ENCODE data around the gene CEP164. TPM values are rescaled to one million over a fixed set of nuclear protein-coding genes. Genes with fewer than 3 reads are reported as not detected.
A peak's percentile ranks its signal among the peaks of the same experiment; 100 is the strongest.
"Not testable (repeated sequence)": the region's sequence is repeated elsewhere in the genome, so short reads cannot be mapped to it uniquely, and the experiment has no call there.

The CEP164 gene
- total RNA-seq, 2 donors from 2014 or later: 28.6 to 31.0 TPM

GRCh38 chr11:117387992-117388755 is 60.5 kb downstream of the CEP164 start:
- Mint-ChIP-seq H3K27me3 (no peaks in the 10 kb centered on the region), H3K27ac (peak overlapping the region; percentile 43), H3K9me3 (no peaks in the 10 kb centered on the region), H3K4me1 (no peaks in the 10 kb centered on the region), H3K36me3 (ENCODE audit: low read depth) (peaks cover 66% of the 10 kb centered on the region), H3K4me3 (no peak overlapping the region)
- ATAC-seq (replicated peaks): no peak

DNA sequence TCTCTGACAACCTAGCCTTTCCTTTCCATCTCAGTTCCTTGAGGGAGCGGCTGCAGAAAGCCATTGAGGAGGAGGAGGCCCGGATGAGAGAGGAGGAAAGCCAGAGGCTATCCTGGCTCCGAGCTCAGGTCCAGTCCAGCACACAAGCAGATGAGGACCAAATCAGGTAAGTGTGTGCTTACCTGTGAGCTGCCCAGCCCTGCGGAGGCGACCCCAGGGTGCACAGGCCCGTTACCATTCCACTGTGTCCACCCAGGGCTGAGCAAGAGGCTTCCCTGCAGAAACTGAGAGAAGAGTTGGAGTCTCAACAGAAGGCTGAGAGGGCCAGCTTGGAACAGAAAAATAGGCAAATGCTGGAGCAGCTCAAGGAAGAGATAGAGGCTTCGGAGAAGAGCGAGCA is 63.1 kb downstream of the CEP164 start:
- Mint-ChIP-seq H3K36me3 (ENCODE audit: low read depth) (peaks cover 78% of the 10 kb centered on the region), H3K9me3 (no peaks in the 10 kb centered on the region), H3K27me3 (no peaks in the 10 kb centered on the region), H3K4me1 (no peaks in the 10 kb centered on the region), H3K27ac (no peak overlapping the region), H3K4me3 (no peak overlapping the region)
- no peak for ATAC-seq (replicated peaks)

- Mint-ChIP-seq H3K27ac (no peak overlapping the region), H3K4me1 (no peaks in the 10 kb centered on the region), H3K36me3 (ENCODE audit: low read depth) (peaks cover 78% of the 10 kb centered on the region), H3K4me3 (no peak overlapping the region), H3K9me3 (no peaks in the 10 kb centered on the region), H3K27me3 (no peaks in the 10 kb centered on the region)
- no peak for ATAC-seq (replicated peaks)
These were observed 63.5 kb downstream of the CEP164 start for GRCh38 chr11:117391181-117391580.

DNA sequence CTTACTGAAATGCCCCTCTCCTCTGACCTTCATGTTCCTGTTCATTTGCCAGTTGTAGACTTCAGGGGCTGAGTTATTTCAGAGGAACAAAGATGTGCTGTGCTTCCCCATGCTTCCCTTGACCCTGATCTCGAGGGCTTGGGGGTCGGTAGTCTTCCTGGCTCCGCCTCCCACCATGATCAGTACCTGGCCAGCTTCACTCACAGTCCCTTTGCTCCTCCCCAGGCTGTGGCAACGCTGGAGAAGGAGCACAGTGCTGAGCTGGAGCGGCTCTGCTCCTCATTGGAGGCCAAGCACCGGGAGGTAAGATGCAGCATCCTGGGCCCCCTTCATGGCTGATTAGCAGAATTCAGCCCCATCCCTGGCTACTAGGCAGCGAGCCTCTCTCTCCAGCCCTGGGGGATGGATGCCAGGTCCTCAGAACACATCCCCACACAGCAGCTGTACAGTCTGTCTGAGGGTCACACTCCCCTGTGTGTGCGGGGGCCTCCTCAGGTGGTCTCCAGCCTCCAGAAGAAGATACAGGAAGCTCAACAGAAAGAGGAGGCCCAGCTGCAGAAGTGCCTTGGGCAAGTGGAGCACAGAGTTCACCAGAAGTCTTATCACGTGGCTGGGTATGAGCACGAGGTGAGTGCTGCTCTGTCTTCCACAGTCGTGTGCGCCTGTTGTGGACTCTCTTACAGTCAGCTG is 64.5 kb downstream of the CEP164 start:
- H3K4me1 Mint-ChIP-seq: no peaks in the 10 kb centered on the region
- no peaks in the 10 kb centered on the region for H3K9me3 Mint-ChIP-seq
- ATAC-seq (replicated peaks): no peak
- no peak overlapping the region for H3K27ac Mint-ChIP-seq
- H3K27me3 Mint-ChIP-seq: no peaks in the 10 kb centered on the region
- peaks cover 84% of the 10 kb centered on the region for H3K36me3 Mint-ChIP-seq (ENCODE audit: low read depth)
- H3K4me3 Mint-ChIP-seq: no peak overlapping the region

GRCh38 chr11:117392979-117393378 is 65.3 kb downstream of the CEP164 start:
- Mint-ChIP-seq H3K36me3 (ENCODE audit: low read depth) (peaks cover 91% of the 10 kb centered on the region), H3K4me1 (no peaks in the 10 kb centered on the region), H3K27ac (no peak overlapping the region), H3K4me3 (no peak overlapping the region), H3K27me3 (no peaks in the 10 kb centered on the region), H3K9me3 (no peaks in the 10 kb centered on the region)
- ATAC-seq (replicated peaks): no peak

- H3K4me3 Mint-ChIP-seq: no peak overlapping the region
- H3K27me3 Mint-ChIP-seq: no peaks in the 10 kb centered on the region
- no peaks in the 10 kb centered on the region for H3K9me3 Mint-ChIP-seq
- H3K36me3 Mint-ChIP-seq (ENCODE audit: low read depth): peaks cover 92% of the 10 kb centered on the region
- no peaks in the 10 kb centered on the region for H3K4me1 Mint-ChIP-seq
- no peak overlapping the region for H3K27ac Mint-ChIP-seq
- no peak for ATAC-seq (replicated peaks)
These were observed 66.7 kb downstream of the CEP164 start for GRCh38 chr11:117394221-117394925.

GRCh38 chr11:117395476-117395875 is 67.8 kb downstream of the CEP164 start:
- Mint-ChIP-seq H3K4me1 (no peaks in the 10 kb centered on the region), H3K9me3 (no peaks in the 10 kb centered on the region), H3K36me3 (ENCODE audit: low read depth) (peaks cover 85% of the 10 kb centered on the region), H3K4me3 (no peak overlapping the region), H3K27ac (no peak overlapping the region), H3K27me3 (no peaks in the 10 kb centered on the region)
- ATAC-seq (replicated peaks): no peak

GRCh38 chr11:117396970-117397369 is 69.3 kb downstream of the CEP164 start:
- Mint-ChIP-seq H3K27me3 (no peaks in the 10 kb centered on the region), H3K4me3 (no peak overlapping the region), H3K4me1 (no peaks in the 10 kb centered on the region), H3K27ac (no peak overlapping the region), H3K9me3 (no peaks in the 10 kb centered on the region), H3K36me3 (ENCODE audit: low read depth) (peaks cover 84% of the 10 kb centered on the region)
- no peak for ATAC-seq (replicated peaks)

DNA sequence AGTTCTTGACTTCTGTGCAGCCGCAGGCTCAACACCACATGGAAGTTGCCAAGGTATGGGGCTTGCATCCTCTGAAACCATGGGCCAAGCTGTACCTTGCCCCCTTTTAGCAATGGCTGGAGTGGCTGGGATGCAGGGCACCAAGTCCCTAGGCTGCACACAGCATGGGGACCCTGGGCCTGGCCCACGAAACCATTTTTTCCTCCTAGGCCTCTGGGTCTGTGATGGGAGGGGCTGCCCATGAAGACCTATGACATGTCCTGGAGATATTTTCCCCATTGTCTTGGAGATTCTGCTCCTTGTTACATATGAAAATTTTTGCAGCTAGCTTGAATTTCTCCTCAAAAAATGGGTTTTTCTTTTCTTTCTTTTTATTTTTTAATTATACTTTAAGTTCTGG is 71.0 kb downstream of the CEP164 start:
- H3K36me3 Mint-ChIP-seq (ENCODE audit: low read depth): peaks cover 86% of the 10 kb centered on the region
- H3K9me3 Mint-ChIP-seq: not testable (repeated sequence)

GRCh38 chr11:117399100-117399840 is 71.6 kb downstream of the CEP164 start:
- not testable (repeated sequence) for H3K27me3 Mint-ChIP-seq; H3K4me3 Mint-ChIP-seq; ATAC-seq (replicated peaks); H3K27ac Mint-ChIP-seq; H3K9me3 Mint-ChIP-seq; H3K4me1 Mint-ChIP-seq
- peaks cover 86% of the 10 kb centered on the region for H3K36me3 Mint-ChIP-seq (ENCODE audit: low read depth)

More for the DNA sequence above, 71.0 kb downstream of the CEP164 start:
- not testable (repeated sequence) for H3K27me3 Mint-ChIP-seq; H3K4me1 Mint-ChIP-seq; H3K27ac Mint-ChIP-seq; ATAC-seq (replicated peaks); H3K4me3 Mint-ChIP-seq

DNA sequence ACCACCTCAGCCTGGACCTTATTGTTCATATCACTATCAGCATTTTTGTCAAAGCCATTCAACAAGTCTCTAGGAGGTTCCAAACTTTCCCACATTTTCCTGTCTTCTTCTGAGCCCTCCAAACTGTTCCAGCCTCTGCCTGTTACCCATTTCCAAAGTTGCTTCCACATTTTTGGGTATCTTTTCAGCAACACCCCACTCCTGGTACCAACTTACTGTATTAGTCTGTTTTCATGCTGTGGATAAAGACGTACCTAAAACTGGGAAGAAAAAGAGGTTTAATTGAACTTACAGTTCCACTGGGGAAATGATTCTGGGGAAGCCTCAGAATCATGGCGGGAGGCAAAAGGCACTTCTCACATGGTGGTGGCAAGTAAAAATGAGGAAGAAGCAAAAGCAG is 78.2 kb downstream of the CEP164 start:
- ATAC-seq (replicated peaks); H3K9me3 Mint-ChIP-seq; H3K27ac Mint-ChIP-seq; H3K4me3 Mint-ChIP-seq; H3K27me3 Mint-ChIP-seq; H3K4me1 Mint-ChIP-seq: not testable (repeated sequence)
- peaks cover 81% of the 10 kb centered on the region for H3K36me3 Mint-ChIP-seq (ENCODE audit: low read depth)

DNA sequence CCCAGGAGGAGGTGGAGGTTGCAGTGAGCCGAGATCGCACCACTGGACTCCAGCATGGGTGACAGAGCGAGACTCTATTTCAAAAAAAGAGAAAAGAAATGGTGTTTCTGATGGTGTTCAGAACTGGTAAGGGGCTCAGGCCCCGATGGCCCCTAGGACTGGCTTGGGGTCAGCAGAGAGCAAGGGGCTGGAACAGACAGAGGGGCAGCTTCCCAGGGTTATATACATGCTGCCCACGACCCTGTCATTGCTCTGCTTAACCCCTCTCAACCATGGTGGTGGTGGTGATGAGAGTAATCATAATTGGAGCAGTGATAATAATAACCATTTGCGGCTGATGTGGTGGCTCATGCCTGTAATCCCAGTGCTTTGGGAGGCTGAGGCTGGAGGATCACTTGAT is 79.4 kb downstream of the CEP164 start:
- no peak for ATAC-seq (replicated peaks)
- Mint-ChIP-seq H3K27ac (no peak overlapping the region), H3K4me3 (no peak overlapping the region), H3K27me3 (no peaks in the 10 kb centered on the region), H3K36me3 (ENCODE audit: low read depth) (peaks cover 70% of the 10 kb centered on the region), H3K4me1 (peaks cover 4% of the 10 kb centered on the region), H3K9me3 (peaks cover 5% of the 10 kb centered on the region)

DNA sequence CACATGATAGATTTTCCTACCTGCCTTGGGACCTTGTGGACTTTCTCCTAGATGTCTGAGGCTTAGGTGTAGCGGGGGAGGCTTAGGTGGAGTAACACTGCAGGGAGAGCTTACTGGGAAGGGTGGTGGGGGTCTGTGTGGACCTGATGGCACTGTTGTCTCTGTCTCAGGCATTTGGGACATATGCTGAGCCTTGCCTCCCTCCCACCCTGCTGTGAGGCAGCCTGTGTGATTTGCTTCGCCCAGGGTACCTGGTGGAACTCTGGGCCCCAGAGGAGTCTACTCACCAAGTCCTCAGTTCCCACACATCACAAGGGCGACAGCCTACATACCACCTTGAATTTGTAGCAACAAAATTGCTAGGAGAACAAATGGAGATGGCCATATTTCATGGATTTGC is 80.7 kb downstream of the CEP164 start:
- no peak overlapping the region for H3K4me3 Mint-ChIP-seq

GRCh38 chr11:117409511-117409910 is 81.9 kb downstream of the CEP164 start:
- no peak for ATAC-seq (replicated peaks)
- Mint-ChIP-seq H3K27ac (no peak overlapping the region), H3K27me3 (no peaks in the 10 kb centered on the region), H3K4me3 (no peak overlapping the region), H3K36me3 (ENCODE audit: low read depth) (peaks cover 46% of the 10 kb centered on the region), H3K4me1 (no peaks in the 10 kb centered on the region), H3K9me3 (peaks cover 5% of the 10 kb centered on the region)

More for the DNA sequence above, 80.7 kb downstream of the CEP164 start:
- H3K27me3 Mint-ChIP-seq: no peaks in the 10 kb centered on the region
- H3K4me1 Mint-ChIP-seq: no peaks in the 10 kb centered on the region
- ATAC-seq (replicated peaks): no peak
- H3K9me3 Mint-ChIP-seq: peaks cover 5% of the 10 kb centered on the region
- no peak overlapping the region for H3K27ac Mint-ChIP-seq
- peaks cover 58% of the 10 kb centered on the region for H3K36me3 Mint-ChIP-seq (ENCODE audit: low read depth)
